Stimulated activated CD4-positive, alpha-beta T cell treated with anti-CD3 and anti-CD28 coated beads, Interleukin-15, amount 100 ng/mL, for 1 hour (primary cell): ENCODE data around the gene ZNF709.
"Not testable (repeated sequence)": the region's sequence is repeated elsewhere in the genome, so short reads cannot be mapped to it uniquely, and the experiment has no call there.

Experiments
- DNase-seq, 2 donors: peaks; one replicate each; pipeline ENCODE4 v3.0.0-alpha.2; 2020; ENCODE audit warnings: low read depth in 1 of 2, low spot score in 1 of 2

Gene ZNF709

GRCh38 chr19:12484371-12485051, at the start of gene ZNF709:
Gene ZNF709, minus strand, starts transcription at chr19:12484816. Its CDS starts 159 bp downstream, at chr19:12484657.
- DNase-seq = peak; percentile 80 to 84

DNA sequence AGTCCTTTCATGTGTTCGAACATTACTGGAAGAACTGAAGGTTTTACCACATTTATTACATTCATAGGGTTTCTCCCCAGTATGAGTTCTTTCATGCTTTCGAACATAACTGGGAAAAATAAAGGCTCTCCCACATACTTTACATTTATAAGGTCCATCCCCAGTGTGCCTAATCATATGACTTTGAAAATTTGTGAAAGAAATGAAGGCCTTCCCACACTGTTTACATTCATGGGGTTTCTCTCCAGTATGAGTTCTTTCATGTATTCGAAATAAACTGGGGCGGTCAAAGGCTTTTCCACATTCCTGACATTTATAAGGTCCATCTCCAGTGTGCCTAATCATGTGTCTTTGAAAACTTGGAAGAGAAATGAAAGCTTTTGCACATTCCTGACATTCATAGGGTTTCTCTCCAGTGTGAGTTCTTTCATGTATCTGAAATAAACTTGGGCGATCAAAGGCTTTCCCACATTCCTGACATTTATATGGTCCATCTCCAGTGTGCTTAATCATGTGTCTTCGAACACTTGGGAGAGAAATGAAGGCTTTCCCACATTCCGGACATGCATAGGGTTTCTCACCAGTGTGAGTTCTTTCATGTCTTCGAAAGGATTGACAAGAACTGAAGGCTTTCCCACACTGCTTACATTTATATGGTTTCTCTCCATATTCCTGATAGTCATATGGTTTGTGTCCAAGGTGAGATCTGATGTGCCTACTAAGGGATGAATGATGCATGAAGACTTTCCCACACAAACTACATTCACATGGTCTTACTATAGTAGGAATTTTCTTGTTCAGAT, 42.6 kb upstream of the ZNF709 start:
- no peak for DNase-seq

- DNase-seq = no peak
Measured at GRCh38 chr19:12526542-12526941, 41.9 kb upstream of the ZNF709 start.

- DNase-seq = no peak
Measured at GRCh38 chr19:12521996-12522395, 37.4 kb upstream of the ZNF709 start.

DNA sequence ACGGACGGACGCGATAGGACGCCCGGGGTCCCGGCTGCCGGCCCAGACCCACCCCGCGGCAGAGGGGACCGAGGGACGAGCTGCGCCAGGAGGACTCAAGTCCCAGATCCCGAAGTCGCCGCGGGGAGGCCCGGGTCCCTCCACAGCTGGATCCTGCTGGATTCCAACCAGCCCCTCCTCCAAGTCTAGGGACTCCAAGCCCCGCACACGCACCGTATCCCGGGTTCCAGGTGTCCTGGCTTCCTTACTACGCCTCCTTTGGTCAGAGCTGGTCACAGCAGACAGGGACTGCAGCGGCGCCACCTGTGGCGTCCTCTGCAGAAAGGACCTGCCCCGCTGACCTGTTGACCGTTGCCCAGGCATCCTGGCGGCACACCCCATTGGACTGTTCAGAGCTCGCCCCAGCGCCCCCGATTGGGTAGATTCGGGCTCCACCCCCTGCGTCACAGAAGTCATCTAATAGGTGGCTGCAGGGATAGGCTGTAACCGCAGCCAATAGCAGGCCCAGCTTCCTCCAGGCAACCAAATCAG, 29.0 kb upstream of the ZNF709 start:
- no peak for DNase-seq

DNA sequence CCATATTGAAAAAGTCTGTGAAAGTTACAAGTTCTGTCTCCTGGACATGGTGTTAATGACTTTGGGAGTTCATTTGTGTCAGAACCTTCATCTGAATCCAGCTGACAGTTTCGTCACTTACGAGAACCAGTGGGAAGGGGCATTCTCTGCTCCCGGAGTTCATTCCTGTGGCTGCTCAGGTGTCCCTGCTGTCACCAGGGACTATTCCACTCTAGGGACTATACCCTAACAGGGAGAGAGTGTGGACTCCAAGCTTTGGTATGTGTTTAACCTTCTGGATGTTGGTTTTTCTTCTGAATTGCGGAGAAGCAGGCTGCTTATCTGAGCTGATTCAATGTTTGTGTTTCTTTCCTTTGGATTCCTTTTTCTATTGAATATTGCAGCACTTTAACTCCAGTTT, 12.4 kb upstream of the ZNF709 start:
- no peak for DNase-seq

- DNase-seq = no peak
Measured at GRCh38 chr19:12496480-12496879, 11.9 kb upstream of the ZNF709 start.

- DNase-seq = peak; percentile 85 to 87
Measured at GRCh38 chr19:12495002-12495802, 10.6 kb upstream of the ZNF709 start.

GRCh38 chr19:12494260-12494860, 9.7 kb upstream of the ZNF709 start:
- no peak for DNase-seq

DNA sequence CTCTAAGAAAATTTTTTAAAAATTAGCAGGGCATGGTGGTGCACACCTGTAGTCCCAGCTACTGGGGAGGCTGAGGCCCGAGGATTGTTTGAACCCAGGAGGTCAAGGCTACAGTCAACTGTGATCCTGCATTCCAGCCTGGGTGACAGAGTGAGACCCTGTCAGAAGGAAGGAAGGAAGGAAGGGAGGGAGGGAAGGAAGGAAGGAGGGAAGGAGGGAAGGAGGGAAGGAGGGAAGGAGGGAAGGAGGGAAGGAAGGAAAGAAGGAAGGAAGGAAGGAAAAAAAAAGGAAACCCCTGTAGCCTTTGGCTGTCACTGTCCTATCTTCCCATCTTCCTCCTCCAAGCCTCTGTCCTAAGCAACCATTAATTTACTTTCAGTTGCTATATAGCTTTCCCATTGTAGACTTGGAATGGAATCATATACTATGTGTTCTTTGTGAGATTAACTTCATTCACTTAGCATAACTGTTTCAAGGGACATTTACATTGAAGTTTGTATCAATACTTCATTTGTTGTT, 1.7 kb upstream of the ZNF709 start:
- not testable (repeated sequence) for DNase-seq

- DNase-seq = no peak
Measured at GRCh38 chr19:12485571-12485970, 955 bp upstream of the ZNF709 start.

DNA sequence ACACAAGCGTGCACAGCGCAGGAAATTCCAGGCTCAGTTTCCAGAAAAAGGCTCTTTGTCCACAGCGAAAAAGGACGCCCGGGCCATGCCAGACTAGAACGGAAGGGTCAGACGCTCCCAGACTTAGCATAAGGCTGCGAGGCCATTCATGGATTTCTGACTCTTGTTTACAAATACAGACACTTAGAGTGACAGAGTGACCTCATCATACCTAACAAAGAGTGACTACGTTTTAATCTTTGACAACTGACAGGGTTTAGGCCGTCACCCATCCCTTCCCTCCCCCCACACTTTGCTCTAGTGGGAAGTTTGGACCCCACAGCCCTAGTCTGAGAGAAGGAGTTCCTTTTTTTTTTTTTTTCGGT, 418 bp upstream of the ZNF709 start:
- no peak for DNase-seq

DNA sequence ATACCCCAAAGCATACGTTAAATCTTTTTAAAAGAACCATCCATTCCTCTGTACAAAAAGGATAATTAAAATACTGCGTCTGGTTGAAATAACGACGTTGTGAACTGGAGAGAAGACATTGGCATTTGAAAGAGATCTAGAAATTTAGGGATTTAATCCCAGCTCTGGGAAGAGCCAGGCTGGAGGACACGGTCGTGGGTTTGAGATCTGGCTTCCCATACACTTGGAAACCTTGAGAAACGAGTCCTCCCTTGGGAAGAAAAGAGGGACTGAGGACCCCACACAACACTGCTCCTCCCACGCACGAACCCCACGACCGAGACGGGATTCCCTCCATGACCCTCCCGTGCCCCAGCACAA, 625 bp downstream of the ZNF709 start:
- no peak for DNase-seq

DNA sequence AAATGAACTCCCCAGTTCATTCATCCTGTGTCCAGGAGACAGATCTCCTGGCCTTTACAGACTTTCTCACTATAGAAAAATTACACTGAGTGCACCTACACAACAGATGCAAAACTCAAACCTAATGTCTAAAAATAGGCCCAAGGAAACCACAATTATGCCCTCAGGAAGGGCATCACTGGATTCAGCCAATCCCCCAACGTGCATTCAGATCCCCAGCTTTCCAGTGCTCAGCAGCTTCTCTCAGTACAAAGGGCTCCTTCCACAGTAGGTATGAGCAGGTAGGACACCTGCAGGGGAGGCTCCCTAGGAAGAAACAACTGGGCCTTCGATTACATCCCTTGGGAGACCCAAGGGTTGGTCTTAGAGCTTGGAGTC, 2.1 kb downstream of the ZNF709 start:
- DNase-seq = no peak

- no peak for DNase-seq
Measured at GRCh38 chr19:12481781-12482508, 2.7 kb downstream of the ZNF709 start.

- DNase-seq = no peak
Measured at GRCh38 chr19:12478234-12478941, 6.2 kb downstream of the ZNF709 start.

GRCh38 chr19:12467651-12468050, 17.0 kb downstream of the ZNF709 start:
- not testable (repeated sequence) for DNase-seq

DNA sequence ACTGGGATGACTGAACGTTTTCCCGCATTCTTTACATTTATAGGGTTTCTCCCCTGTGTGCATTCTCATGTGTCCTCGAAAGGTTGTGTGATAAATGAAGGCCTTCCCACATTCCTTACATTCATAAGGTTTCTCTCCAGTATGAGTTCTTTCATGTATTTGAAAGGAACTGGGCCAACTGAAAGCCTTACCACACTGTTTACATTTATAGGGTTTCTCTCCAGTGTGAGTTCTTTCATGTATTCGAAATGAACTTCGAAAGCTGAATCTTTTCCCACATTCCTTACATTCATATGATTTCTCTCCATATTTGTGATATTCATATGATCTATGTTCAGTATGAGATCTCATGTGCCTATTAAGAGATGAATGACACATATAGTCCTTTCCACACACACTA, 19.4 kb downstream of the ZNF709 start:
- DNase-seq = no peak

- no peak for DNase-seq
Measured at GRCh38 chr19:12464769-12465168, 19.8 kb downstream of the ZNF709 start.

GRCh38 chr19:12464139-12464538, 20.5 kb downstream of the ZNF709 start:
- not testable (repeated sequence) for DNase-seq
